B cell (primary cell): Measurements from ENCODE around the gene USP1.

ENCODE experiments used
- EZH2 ChIP-seq: IDR thresholded peaks from 2 replicates; pipeline ENCODE4 v1.6.1; 2012; ENCODE audit warnings: borderline replicate concordance, low read depth, mild to moderate bottlenecking, moderate library complexity, low read length; ENCODE audit not compliant: insufficient read depth, poor library complexity, severe bottlenecking
- TF ChIP-seq, protein P1 (sequence below): fragments of 200-600 bp; IDR thresholded peaks from one replicate; pipeline ENCODE4 v1.8.0; 2022; ENCODE audit warnings: antibody characterized with exemption, mild to moderate bottlenecking

DNA sequence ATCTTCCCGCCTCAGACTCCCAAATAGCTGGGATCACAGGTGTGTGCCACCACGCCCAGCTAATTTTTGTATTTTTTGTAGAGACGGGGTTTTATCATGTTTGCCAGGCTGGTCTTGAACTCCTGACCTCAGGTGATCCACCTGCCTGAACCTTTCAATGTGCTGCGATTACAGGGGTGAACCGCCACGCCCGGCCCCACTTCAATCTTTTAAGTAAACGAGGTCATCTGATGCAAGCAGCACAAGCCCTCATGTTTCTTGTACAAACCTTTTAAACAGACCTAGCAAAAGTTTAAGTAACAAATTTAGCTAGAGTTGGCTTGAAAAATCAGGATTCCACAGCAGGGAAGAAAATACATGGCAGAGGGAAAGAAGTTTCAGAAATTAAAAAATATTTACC lies 21.2 kb upstream of the USP1 start:
- TF ChIP-seq, protein P1, sequence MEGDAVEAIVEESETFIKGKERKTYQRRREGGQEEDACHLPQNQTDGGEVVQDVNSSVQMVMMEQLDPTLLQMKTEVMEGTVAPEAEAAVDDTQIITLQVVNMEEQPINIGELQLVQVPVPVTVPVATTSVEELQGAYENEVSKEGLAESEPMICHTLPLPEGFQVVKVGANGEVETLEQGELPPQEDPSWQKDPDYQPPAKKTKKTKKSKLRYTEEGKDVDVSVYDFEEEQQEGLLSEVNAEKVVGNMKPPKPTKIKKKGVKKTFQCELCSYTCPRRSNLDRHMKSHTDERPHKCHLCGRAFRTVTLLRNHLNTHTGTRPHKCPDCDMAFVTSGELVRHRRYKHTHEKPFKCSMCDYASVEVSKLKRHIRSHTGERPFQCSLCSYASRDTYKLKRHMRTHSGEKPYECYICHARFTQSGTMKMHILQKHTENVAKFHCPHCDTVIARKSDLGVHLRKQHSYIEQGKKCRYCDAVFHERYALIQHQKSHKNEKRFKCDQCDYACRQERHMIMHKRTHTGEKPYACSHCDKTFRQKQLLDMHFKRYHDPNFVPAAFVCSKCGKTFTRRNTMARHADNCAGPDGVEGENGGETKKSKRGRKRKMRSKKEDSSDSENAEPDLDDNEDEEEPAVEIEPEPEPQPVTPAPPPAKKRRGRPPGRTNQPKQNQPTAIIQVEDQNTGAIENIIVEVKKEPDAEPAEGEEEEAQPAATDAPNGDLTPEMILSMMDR: no peak
- TF ChIP-seq EZH2: no peak
